Measurements from ENCODE around the gene PDP2.

The PDP2 gene

DNA sequence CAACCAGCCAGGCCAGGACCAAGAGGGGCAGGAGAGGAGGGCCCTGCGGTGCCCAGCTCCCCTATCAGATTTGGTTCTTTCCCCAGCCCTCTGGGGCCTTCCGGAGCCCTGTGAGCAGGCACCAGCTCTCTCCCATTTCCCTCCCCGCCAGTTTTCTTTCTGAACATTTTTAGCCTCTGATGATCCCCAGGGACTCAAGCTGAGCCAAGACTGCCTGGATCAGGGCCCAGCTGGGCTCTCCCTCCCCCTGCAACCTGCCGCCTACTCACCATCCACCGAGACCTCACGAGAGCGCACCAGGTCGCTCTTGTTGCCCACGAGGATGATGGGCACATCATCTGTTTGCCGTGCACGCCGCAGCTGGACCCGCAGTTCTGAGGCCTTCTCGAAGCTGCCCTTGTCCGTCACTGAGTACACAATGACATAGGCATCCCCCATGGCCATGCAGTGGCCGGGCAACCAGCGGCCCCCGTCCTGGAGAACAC, 43.0 kb downstream of the PDP2 start:
- TF ChIP-seq POLR2AphosphoS5 (IDR thresholded peaks at IDR 0.05; ENCODE audit: low read depth, low read length) (no peak), TAF1 (IDR thresholded peaks at IDR 0.05; ENCODE audit: borderline replicate concordance, insufficient read depth, low read length) (no peak), FOXP2 (optimal IDR thresholded peaks at IDR 0.05; ENCODE audit: borderline replicate concordance, extremely low read depth, extremely low read length, insufficient read depth) (no peak), SIN3A (IDR thresholded peaks at IDR 0.05; ENCODE audit: borderline replicate concordance, insufficient read depth, low read length) (no peak)
- TF ChIP-seq, protein P1, sequence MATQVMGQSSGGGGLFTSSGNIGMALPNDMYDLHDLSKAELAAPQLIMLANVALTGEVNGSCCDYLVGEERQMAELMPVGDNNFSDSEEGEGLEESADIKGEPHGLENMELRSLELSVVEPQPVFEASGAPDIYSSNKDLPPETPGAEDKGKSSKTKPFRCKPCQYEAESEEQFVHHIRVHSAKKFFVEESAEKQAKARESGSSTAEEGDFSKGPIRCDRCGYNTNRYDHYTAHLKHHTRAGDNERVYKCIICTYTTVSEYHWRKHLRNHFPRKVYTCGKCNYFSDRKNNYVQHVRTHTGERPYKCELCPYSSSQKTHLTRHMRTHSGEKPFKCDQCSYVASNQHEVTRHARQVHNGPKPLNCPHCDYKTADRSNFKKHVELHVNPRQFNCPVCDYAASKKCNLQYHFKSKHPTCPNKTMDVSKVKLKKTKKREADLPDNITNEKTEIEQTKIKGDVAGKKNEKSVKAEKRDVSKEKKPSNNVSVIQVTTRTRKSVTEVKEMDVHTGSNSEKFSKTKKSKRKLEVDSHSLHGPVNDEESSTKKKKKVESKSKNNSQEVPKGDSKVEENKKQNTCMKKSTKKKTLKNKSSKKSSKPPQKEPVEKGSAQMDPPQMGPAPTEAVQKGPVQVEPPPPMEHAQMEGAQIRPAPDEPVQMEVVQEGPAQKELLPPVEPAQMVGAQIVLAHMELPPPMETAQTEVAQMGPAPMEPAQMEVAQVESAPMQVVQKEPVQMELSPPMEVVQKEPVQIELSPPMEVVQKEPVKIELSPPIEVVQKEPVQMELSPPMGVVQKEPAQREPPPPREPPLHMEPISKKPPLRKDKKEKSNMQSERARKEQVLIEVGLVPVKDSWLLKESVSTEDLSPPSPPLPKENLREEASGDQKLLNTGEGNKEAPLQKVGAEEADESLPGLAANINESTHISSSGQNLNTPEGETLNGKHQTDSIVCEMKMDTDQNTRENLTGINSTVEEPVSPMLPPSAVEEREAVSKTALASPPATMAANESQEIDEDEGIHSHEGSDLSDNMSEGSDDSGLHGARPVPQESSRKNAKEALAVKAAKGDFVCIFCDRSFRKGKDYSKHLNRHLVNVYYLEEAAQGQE (IDR thresholded peaks at IDR 0.05; ENCODE audit: insufficient read depth in 1 of 2, low read depth in 2 of 2, low read length in 2 of 2) = no peak

DNA sequence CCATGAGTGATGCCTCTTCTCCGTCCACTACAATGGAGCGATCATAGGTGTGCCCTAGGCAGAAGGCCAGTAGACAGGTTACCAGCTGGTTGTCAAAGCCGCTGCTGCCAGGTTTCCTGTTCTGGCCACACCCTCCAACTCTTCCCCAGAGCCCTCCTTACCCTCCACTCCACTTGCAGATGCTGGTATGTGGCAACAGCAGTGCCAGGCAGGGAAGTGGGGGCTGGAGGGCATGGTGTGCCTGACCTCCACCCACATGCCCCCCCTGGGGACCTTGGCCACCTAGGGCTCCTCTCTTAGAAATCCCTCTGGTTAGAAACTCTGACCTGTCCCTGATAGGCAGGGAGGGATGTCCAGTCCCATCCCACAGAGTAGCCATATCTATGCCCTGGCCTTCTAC, 43.6 kb downstream of the PDP2 start:
- TF ChIP-seq FOXP2 (optimal IDR thresholded peaks at IDR 0.05; ENCODE audit: borderline replicate concordance, extremely low read depth, extremely low read length, insufficient read depth) (no peak), TAF1 (IDR thresholded peaks at IDR 0.05; ENCODE audit: borderline replicate concordance, insufficient read depth, low read length) (no peak), SIN3A (IDR thresholded peaks at IDR 0.05; ENCODE audit: borderline replicate concordance, insufficient read depth, low read length) (no peak), POLR2AphosphoS5 (IDR thresholded peaks at IDR 0.05; ENCODE audit: low read depth, low read length) (no peak)
- TF ChIP-seq, protein P1 (IDR thresholded peaks at IDR 0.05; ENCODE audit: insufficient read depth in 1 of 2, low read depth in 2 of 2, low read length in 2 of 2) = no peak

DNA sequence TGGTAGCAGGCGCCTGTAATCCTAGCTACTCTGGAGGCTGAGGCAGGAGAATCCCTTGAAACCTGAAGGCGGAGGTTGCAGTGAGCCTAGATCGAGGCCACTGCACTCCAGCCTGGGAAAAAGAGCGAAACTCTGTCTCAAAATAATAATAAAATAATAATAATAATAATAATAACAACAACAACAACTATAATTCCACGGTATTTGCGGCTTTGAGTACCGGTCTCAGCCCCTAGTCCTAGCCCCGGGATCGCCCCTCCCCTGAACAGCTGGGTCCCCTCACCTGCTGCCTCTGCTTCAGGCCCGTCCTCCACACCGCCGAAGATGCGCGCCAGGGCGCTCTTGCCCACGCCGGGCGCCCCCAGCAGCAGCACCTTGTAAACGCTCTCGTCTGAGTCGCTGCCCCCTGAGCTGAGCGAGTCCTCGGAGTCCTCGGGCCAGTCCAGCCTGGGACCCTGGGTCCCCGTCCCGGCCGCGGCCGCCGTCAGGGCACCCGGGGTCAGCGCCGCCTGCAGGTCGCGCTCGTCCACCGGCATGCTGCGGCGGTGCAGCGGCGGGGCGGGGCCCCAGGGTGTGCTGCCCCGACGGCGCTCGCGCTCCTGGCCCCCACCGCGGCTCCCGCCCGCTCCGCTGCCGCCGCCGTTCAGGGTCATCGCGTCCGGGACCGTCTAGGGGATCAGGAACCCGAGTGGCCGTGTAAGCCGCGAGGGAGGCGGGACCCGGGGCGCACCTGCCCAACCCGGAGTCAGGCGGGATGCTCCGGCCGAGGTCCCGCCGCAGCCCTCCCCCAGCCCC, 44.4 kb downstream of the PDP2 start:
- TF ChIP-seq POLR2AphosphoS5 (IDR thresholded peaks at IDR 0.05; ENCODE audit: low read depth, low read length) (no peak), FOXP2 (optimal IDR thresholded peaks at IDR 0.05; ENCODE audit: borderline replicate concordance, extremely low read depth, extremely low read length, insufficient read depth) (peak; percentile 12)

DNA sequence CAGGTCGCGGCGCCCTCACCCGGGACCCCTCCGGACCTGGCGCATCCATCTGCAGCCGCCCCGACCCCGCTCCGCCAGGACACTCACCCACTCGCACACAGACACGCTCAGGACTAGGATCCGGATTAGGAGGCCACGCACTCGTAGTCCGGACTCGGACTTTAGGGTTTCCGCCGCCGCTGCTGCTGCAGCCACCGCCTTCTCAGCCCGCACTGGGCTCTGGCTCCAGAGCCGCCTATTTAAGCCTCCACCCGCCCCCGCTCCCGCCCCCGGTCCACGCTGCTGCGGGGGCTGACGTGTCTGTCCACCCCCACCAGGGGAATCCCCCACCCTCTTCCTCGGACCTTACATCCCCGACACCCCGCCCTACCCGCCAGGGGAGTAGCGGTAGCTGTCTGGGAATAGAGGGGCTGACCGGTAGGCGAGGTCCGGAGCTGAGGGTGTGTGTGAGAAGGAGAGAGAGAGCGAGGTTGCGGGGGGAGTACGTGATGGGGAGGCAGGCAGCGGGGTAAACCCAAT, 45.1 kb downstream of the PDP2 start, which contains the start of gene RRAD:
Gene RRAD, minus strand, starts transcription at position 214 of the 519 bp plus-strand sequence. CDS start 356 bp downstream, outside the sequence.
- TF ChIP-seq, protein P1 (IDR thresholded peaks at IDR 0.05; ENCODE audit: insufficient read depth in 1 of 2, low read depth in 2 of 2, low read length in 2 of 2) = no peak
- TF ChIP-seq POLR2AphosphoS5 (IDR thresholded peaks at IDR 0.05; ENCODE audit: low read depth, low read length) (no peak), TAF1 (IDR thresholded peaks at IDR 0.05; ENCODE audit: borderline replicate concordance, insufficient read depth, low read length) (no peak), SIN3A (IDR thresholded peaks at IDR 0.05; ENCODE audit: borderline replicate concordance, insufficient read depth, low read length) (no peak), FOXP2 (optimal IDR thresholded peaks at IDR 0.05; ENCODE audit: borderline replicate concordance, extremely low read depth, extremely low read length, insufficient read depth) (no peak)

DNA sequence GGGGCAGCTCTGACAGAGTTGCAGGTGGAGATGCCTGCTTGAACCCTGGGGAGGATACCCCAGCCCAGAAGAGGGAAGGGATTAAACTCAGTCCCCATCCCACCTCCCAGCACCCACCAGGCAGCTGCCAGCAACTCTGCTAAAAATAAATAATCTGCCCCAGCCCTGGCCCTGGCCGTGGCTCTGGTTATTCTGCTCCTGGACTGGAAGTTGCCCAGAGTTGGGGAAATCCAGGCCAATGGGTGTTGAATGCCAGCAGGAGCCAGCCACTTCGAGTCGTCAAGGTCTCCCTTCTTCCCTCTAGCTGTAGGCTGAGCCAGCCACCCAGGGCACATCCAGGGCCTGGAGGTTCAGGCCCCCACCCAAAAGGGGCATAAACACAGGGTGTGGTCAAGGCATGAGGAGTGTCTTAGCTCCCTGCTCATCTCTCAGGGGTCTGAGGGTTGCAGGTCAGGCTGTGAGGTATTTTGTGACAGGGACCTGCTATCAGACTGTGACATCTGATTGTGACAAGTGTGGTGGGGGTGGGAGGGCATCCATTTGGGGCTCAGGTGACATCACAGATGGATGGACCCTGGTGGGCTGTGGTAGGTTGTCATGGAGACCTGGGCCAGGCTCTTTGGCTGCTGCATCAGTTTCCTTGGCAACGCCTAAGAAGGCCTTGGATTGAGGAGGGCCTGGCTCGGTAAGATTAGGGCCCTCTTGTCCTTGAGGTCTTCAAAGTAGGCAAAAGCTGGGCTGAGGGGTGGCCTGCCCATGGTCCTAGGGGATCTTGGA, 46.0 kb downstream of the PDP2 start:
- TF ChIP-seq FOXP2 (optimal IDR thresholded peaks at IDR 0.05; ENCODE audit: borderline replicate concordance, extremely low read depth, extremely low read length, insufficient read depth) (no peak), TAF1 (IDR thresholded peaks at IDR 0.05; ENCODE audit: borderline replicate concordance, insufficient read depth, low read length) (no peak), POLR2AphosphoS5 (IDR thresholded peaks at IDR 0.05; ENCODE audit: low read depth, low read length) (no peak), SIN3A (IDR thresholded peaks at IDR 0.05; ENCODE audit: borderline replicate concordance, insufficient read depth, low read length) (no peak)
- TF ChIP-seq, protein P1 (IDR thresholded peaks at IDR 0.05; ENCODE audit: insufficient read depth in 1 of 2, low read depth in 2 of 2, low read length in 2 of 2) = no peak

Data from PFSK-1 (cell line).